Breast epithelium (tissue), 3 donors: Measurements from ENCODE around the gene RNF2.
"Not testable (repeated sequence)": the region's sequence is repeated elsewhere in the genome, so short reads cannot be mapped to it uniquely, and the experiment has no call there.

Experiments used
- CTCF ChIP-seq, 3 donors: fragments of 450-650 bp; IDR thresholded peaks; one replicate each; pipeline ENCODE4 v1.5.1; 2016 to 2017; ENCODE audit warnings: antibody characterized with exemption in 3 of 3, mild to moderate bottlenecking in 3 of 3, moderate library complexity in 3 of 3
- POLR2A ChIP-seq: fragments of 450-650 bp; IDR thresholded peaks from one replicate; pipeline ENCODE4 v1.6.1; 2016; ENCODE audit warnings: antibody characterized with exemption, mild to moderate bottlenecking, moderate library complexity
- POLR2AphosphoS5 ChIP-seq, 3 donors: sonication (generic); formaldehyde crosslinking; IDR thresholded peaks; one replicate each; pipeline ENCODE4 v1.6.1; 2017; ENCODE audit warnings: antibody characterized with exemption in 3 of 3

GRCh38 chr1:185065006-185065405 is 19.6 kb downstream of the RNF2 start:
- TF ChIP-seq POLR2AphosphoS5 (IDR thresholded peaks at IDR 0.05); POLR2A; CTCF (IDR thresholded peaks at IDR 0.05): not testable (repeated sequence)
